Activated CD4-positive, alpha-beta T cell treated with anti-CD3 and anti-CD28 coated beads, Interleukin-2, amount 10 ng/mL, durations not matched to agents 24 days and 14 days (primary cell): ENCODE results near the gene AHSP. TPM values are rescaled to one million over a fixed set of nuclear protein-coding genes. Genes with fewer than 3 reads are reported as not detected.
"Not testable (repeated sequence)": the region's sequence is repeated elsewhere in the genome, so short reads cannot be mapped to it uniquely, and the experiment has no call there.

Experiments
- DNase-seq: peaks from one replicate; pipeline ENCODE4 v3.0.0; 2022
- H3K27ac Mint-ChIP-seq: one replicate; pipeline ENCODE4 v1.8.0; 2022; ENCODE audit warnings: mild to moderate bottlenecking, mixed read lengths
- H3K27me3 Mint-ChIP-seq: one replicate; pipeline ENCODE4 v1.8.0; 2022; ENCODE audit warnings: mixed read lengths
- H3K36me3 Mint-ChIP-seq: one replicate; pipeline ENCODE4 v1.8.0; 2022; ENCODE audit warnings: low read depth, mild to moderate bottlenecking, mixed read lengths
- H3K4me1 Mint-ChIP-seq: one replicate; pipeline ENCODE4 v1.8.0; 2021; ENCODE audit warnings: mixed read lengths
- H3K4me3 Mint-ChIP-seq: one replicate; pipeline ENCODE4 v1.8.0; 2022; ENCODE audit warnings: mild to moderate bottlenecking, moderate library complexity, mixed read lengths
- H3K9me3 Mint-ChIP-seq: one replicate; pipeline ENCODE4 v1.8.0; 2021; ENCODE audit warnings: mixed read lengths
- intact Hi-C: fragments of 100-400 bp; cut with micrococcal nuclease; formaldehyde crosslinking; loops from one replicate; pipeline ENCODE4 v1.15.1; 2023
- total RNA-seq: library from RNA; stranded (reverse); gene quantifications from 2 replicates; pipeline ENCODE4 v1.2.3, GENCODE V29; 2022

AHSP gene
- total RNA-seq, 1 donor from 2014 or later, result not detected

- Mint-ChIP-seq H3K9me3 (peaks cover 41% of the 10 kb centered on the region), H3K27me3 (peaks cover 19% of the 10 kb centered on the region)
- H3K4me1 Mint-ChIP-seq, H3K36me3 Mint-ChIP-seq, intact Hi-C loops, H3K4me3 Mint-ChIP-seq, DNase-seq, H3K27ac Mint-ChIP-seq: not testable (repeated sequence)
Measured at GRCh38 chr16:31574159-31574558, 46.5 kb downstream of the AHSP start.

- intact Hi-C loops, result no loop called here
- no peak overlapping the region for H3K4me3 Mint-ChIP-seq
- H3K27ac Mint-ChIP-seq, result no peak overlapping the region
- H3K36me3 Mint-ChIP-seq, result no peaks in the 10 kb centered on the region
- no peak for DNase-seq
- no peaks in the 10 kb centered on the region for H3K4me1 Mint-ChIP-seq
- no peaks in the 10 kb centered on the region for H3K27me3 Mint-ChIP-seq
- peaks cover 34% of the 10 kb centered on the region for H3K9me3 Mint-ChIP-seq
Measured at GRCh38 chr16:31577411-31577810, 49.7 kb downstream of the AHSP start.

Other genes with a start within 250 kb of the AHSP start
- gene ITGAX, start 172.7 kb upstream of the AHSP start, total RNA-seq, result 44.3 and 45.9 TPM in 2 replicates
- gene ITGAD, start 134.6 kb upstream of the AHSP start, total RNA-seq, result not detected in 2 replicates
- gene COX6A2, start 99.5 kb upstream of the AHSP start, total RNA-seq, result not detected in 2 replicates
- 0.09 and 0.16 TPM in 2 replicates for gene ZNF843, start 85.1 kb upstream of the AHSP start, total RNA-seq
- 9.9 and 10.5 TPM in 2 replicates for gene ARMC5, start 68.4 kb upstream of the AHSP start, total RNA-seq
- 0.49 and 1.5 TPM in 2 replicates for gene TGFB1I1, start 55.7 kb upstream of the AHSP start, total RNA-seq
- gene SLC5A2, start 44.8 kb upstream of the AHSP start, total RNA-seq, result not detected in 2 replicates
- gene RUSF1, start 19.5 kb upstream of the AHSP start, total RNA-seq, result 40.9 and 41.1 TPM in 2 replicates